GM12865 (cell line): ENCODE data around the gene ST6GALNAC3.

Experiments used
- DNase-seq: peaks from one replicate; pipeline ENCODE4 v3.0.0; 2010; ENCODE audit warnings: low read depth
- H3K4me3 ChIP-seq: 2 replicates; pipeline ENCODE4 v1.5.1; 2011; ENCODE audit warnings: mild to moderate bottlenecking, low read depth, low read length, control low read depth
- CTCF ChIP-seq: IDR thresholded peaks from 2 replicates; pipeline ENCODE4 v1.5.1; 2011; ENCODE audit warnings: low read length, control low read depth, low read depth, inconsistent platforms; ENCODE audit not compliant: insufficient read depth; ENCODE audit errors: missing control alignments

The ST6GALNAC3 gene

GRCh38 chr1:76418531-76418930, 344.0 kb downstream of the ST6GALNAC3 start:
- no peak for DNase-seq
- no peak overlapping the region for H3K4me3 ChIP-seq
- no peak for TF ChIP-seq CTCF

- DNase-seq: no peak
- no peak for TF ChIP-seq CTCF
- H3K4me3 ChIP-seq: no peak overlapping the region
Observed at GRCh38 chr1:76419603-76420002, 345.1 kb downstream of the ST6GALNAC3 start.

DNA sequence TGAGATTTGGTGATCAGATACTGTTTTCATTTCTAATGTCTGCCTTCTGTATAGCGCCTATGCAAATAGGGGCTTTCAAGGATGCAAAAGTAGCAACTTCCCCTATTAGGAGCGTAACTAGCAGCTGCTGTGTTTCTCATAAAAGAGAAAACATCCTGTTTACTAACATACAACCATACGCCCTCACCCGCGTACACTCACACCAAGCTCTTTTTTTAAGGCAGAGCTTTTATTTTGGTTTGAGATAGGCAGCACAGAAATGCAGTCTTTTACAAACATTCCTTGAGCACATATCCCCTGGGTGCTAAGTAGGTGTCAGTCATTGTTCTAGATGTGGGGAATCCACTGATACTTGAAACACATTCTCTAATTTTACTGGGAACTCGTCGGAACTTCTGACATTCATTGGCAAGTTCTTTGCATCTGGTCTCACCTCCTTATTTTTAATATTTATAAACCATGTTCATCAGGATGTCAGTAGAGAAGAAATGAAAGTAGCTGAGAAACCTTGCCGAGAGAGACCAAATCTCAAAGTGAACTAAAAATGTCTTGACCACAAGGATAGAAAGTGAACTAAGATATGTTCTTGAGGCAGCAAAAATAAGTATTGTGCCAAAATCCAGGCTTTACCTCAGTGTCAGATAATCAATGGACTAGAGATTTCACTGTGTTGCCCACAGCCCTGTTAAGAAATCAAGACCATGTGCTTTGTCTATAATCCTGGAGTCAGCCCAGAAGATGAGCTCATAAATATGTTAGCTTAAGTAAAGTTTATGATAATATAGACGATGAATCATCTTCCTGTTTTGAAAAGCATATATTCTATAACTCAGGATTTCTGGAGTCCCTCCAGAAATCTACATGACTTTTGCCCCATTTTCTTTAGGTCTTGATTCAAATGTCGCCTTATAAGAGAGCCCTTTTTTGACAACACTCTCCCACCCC, 350.9 kb downstream of the ST6GALNAC3 start:
- H3K4me3 ChIP-seq: peak overlapping the region; percentile 59
- peak; percentile 84 for DNase-seq
- no peak for TF ChIP-seq CTCF

DNA sequence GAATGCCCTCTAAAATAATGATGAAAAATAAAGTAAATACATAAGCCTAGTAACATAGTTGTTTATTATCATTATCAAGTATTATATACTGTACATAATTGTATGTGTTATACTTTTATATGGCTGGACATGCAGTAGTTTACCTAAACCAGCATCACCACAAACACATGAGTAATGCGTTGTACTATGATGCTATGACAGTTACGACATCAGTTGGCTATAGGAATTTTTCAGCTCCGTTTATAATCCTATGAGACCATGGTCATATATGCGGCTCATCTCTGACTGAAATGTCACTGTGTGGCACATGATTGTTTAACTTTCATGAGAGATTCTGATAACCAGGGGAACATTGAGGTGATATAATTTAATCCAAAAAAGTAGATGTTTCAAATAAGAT, 352.1 kb downstream of the ST6GALNAC3 start:
- H3K4me3 ChIP-seq: no peak overlapping the region
- no peak for DNase-seq
- no peak for TF ChIP-seq CTCF

GRCh38 chr1:76428028-76428427, 353.5 kb downstream of the ST6GALNAC3 start:
- H3K4me3 ChIP-seq: no peak overlapping the region
- TF ChIP-seq CTCF: no peak
- DNase-seq: no peak

DNA sequence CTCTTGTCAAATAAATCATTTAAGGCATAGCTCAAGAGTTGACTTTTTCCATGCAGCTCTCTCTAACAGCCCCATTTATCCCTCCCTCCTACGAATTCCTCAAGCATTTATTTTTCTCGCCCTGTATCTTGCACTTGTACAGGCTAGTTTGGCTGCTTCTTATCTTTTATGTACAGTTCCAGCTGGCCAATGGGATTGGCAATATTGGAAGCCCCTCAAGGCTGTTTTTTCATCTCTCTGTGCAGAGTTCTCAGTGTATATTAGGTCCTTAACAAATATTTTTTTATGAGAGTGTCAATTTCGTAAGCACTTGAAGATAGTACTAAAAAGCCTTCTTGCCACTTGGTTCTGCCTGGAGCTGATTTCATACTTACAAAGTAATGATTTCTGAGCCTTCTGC, 356.0 kb downstream of the ST6GALNAC3 start:
- DNase-seq: no peak
- TF ChIP-seq CTCF: no peak

More for the DNA sequence above, 356.0 kb downstream of the ST6GALNAC3 start:
- H3K4me3 ChIP-seq: no peak overlapping the region
